Mesodermal cell (in vitro differentiated cells): ENCODE data around the gene CELSR1.

Experiments used
- H3K27ac ChIP-seq: 2 replicates; pipeline ENCODE4 v1.7.0; 2013; ENCODE audit warnings: mild to moderate bottlenecking, low read depth, low read length, moderate library complexity; ENCODE audit not compliant: severe bottlenecking
- H3K36me3 ChIP-seq: 2 replicates; pipeline ENCODE4 v1.7.1; 2013; ENCODE audit warnings: mild to moderate bottlenecking, low read length, moderate library complexity; ENCODE audit not compliant: control insufficient read depth, insufficient read depth
- H3K4me1 ChIP-seq: one replicate; pipeline ENCODE4 v1.7.1; 2013; ENCODE audit warnings: mild to moderate bottlenecking, low read length; ENCODE audit not compliant: insufficient read depth, control insufficient read depth, poor library complexity, severe bottlenecking
- H3K4me3 ChIP-seq: 2 replicates; pipeline ENCODE4 v1.7.0; 2013; ENCODE audit warnings: low read length, control low read depth, mild to moderate bottlenecking; ENCODE audit not compliant: insufficient read depth, poor library complexity, severe bottlenecking; ENCODE audit errors: extremely low read depth
- H3K9me3 ChIP-seq: 2 replicates; pipeline ENCODE4 v1.7.1; 2013; ENCODE audit warnings: mild to moderate bottlenecking, low read length, moderate library complexity; ENCODE audit not compliant: control insufficient read depth
- WGBS, 2 experiments: methylation state at CpG; one replicate each; pipeline ENCODE4 v1.1.5; 2013; ENCODE audit warnings: missing lambda C conversion rate in 2 of 2; ENCODE audit not compliant: insufficient coverage in 2 of 2; 5-methylcytosine and 5-hydroxymethylcytosine counted together

The CELSR1 gene

GRCh38 chr22:46369716-46370583 lies 167.5 kb downstream of the CELSR1 start:
- peaks cover 3% of the 10 kb centered on the region for H3K36me3 ChIP-seq
- H3K27ac ChIP-seq = no peak overlapping the region
- H3K4me3 ChIP-seq = no peak overlapping the region
- 90 to 92% methylated on average over 19 of the region's 25 CpGs for WGBS, 2 experiments
- H3K9me3 ChIP-seq = no peaks in the 10 kb centered on the region
- no peaks in the 10 kb centered on the region for H3K4me1 ChIP-seq

- H3K27ac ChIP-seq = no peak overlapping the region
- H3K36me3 ChIP-seq = no peaks in the 10 kb centered on the region
- H3K4me3 ChIP-seq = no peak overlapping the region
- 88 to 94% methylated on average over 22 to 23 of the region's 31 CpGs for WGBS, 2 experiments
- no peaks in the 10 kb centered on the region for H3K9me3 ChIP-seq
- no peaks in the 10 kb centered on the region for H3K4me1 ChIP-seq
Measured at GRCh38 chr22:46368871-46369715, 168.3 kb downstream of the CELSR1 start.

GRCh38 chr22:46368422-46368821 lies 169.0 kb downstream of the CELSR1 start:
- Histone ChIP-seq H3K9me3 (no peaks in the 10 kb centered on the region), H3K4me3 (no peak overlapping the region), H3K4me1 (no peaks in the 10 kb centered on the region), H3K27ac (no peak overlapping the region), H3K36me3 (no peaks in the 10 kb centered on the region)
- 88 to 94% methylated on average over 6 to 11 of the region's 12 CpGs for WGBS, 2 experiments

- H3K4me3 ChIP-seq = no peak overlapping the region
- 30 to 64% methylated on average over 8 to 11 of the region's 19 CpGs for WGBS, 2 experiments
- H3K36me3 ChIP-seq = no peaks in the 10 kb centered on the region
- no peak overlapping the region for H3K27ac ChIP-seq
- no peaks in the 10 kb centered on the region for H3K9me3 ChIP-seq
- no peaks in the 10 kb centered on the region for H3K4me1 ChIP-seq
Measured at GRCh38 chr22:46367707-46368191, 169.7 kb downstream of the CELSR1 start.

- 67 to 73% methylated on average over 34 to 45 of the region's 45 CpGs for WGBS, 2 experiments
Measured at GRCh38 chr22:46366801-46367706, 170.4 kb downstream of the CELSR1 start.

GRCh38 chr22:46366327-46366731 lies 171.1 kb downstream of the CELSR1 start:
- Histone ChIP-seq H3K27ac (no peak overlapping the region), H3K4me1 (no peaks in the 10 kb centered on the region), H3K4me3 (no peak overlapping the region), H3K9me3 (no peaks in the 10 kb centered on the region), H3K36me3 (no peaks in the 10 kb centered on the region)
- WGBS, 2 experiments = 63 to 83% methylated on average over 14 to 17 of the region's 19 CpGs

More at GRCh38 chr22:46366801-46367706, 170.4 kb downstream of the CELSR1 start:
- H3K4me3 ChIP-seq = no peak overlapping the region
- H3K27ac ChIP-seq = no peak overlapping the region
- H3K9me3 ChIP-seq = no peaks in the 10 kb centered on the region
- H3K36me3 ChIP-seq = no peaks in the 10 kb centered on the region
- no peaks in the 10 kb centered on the region for H3K4me1 ChIP-seq

GRCh38 chr22:46365166-46365624 lies 172.2 kb downstream of the CELSR1 start:
- 92 to 96% methylated on average over 18 to 22 of the region's 22 CpGs for WGBS, 2 experiments

GRCh38 chr22:46364341-46365165 lies 172.9 kb downstream of the CELSR1 start:
- Histone ChIP-seq H3K9me3 (no peaks in the 10 kb centered on the region), H3K27ac (no peak overlapping the region), H3K36me3 (no peaks in the 10 kb centered on the region), H3K4me1 (no peaks in the 10 kb centered on the region), H3K4me3 (no peak overlapping the region)
- whole genome bisulfite sequencing, 2 experiments = 89% methylated on average over 22 to 24 of the region's 26 CpGs

More at GRCh38 chr22:46365166-46365624, 172.2 kb downstream of the CELSR1 start:
- no peaks in the 10 kb centered on the region for H3K36me3 ChIP-seq
- no peaks in the 10 kb centered on the region for H3K9me3 ChIP-seq
- no peak overlapping the region for H3K27ac ChIP-seq
- H3K4me3 ChIP-seq = no peak overlapping the region
- no peaks in the 10 kb centered on the region for H3K4me1 ChIP-seq

- H3K4me1 ChIP-seq = no peaks in the 10 kb centered on the region
- no peaks in the 10 kb centered on the region for H3K9me3 ChIP-seq
- no peak overlapping the region for H3K4me3 ChIP-seq
- no peak overlapping the region for H3K27ac ChIP-seq
- no peaks in the 10 kb centered on the region for H3K36me3 ChIP-seq
- WGBS, 2 experiments = 91 to 95% methylated on average over 31 to 34 of the region's 35 CpGs
Measured at GRCh38 chr22:46363611-46364321, 173.7 kb downstream of the CELSR1 start.
